A549 (cell line): ENCODE data around the gene RTP5. TPM values are rescaled to one million over a fixed set of nuclear protein-coding genes. Genes with fewer than 3 reads are reported as not detected.

Experiments used
- ATAC-seq, 2 experiments: fragments of 200-7000 bp in 1 of 2; fragments of >200 bp in 1 of 2; cut with Nextera tagmentation in 1 of 2; cut with Tn5 transposase in 1 of 2; 3 replicates each; pipeline versions ENCODE4 v1.8.0 to v1.9.1; 2018 to 2020; ENCODE audit warnings: mild to moderate bottlenecking in 1 of 2, moderate library complexity in 1 of 2
- CTCF ChIA-PET: fragments of 300-600 bp; sonication (Branson Sonifier 250); formaldehyde crosslinking; extraction: SDS; loops from one replicate; lab custom pipeline; 2021; ENCODE audit warnings: antibody characterized with exemption, inconsistent platforms; lab: Yijun Ruan, JAX
- POLR2A ChIA-PET: fragments of 350-600 bp; formaldehyde crosslinking; extraction: SDS; loops from one replicate; lab custom pipeline; 2021; ENCODE audit warnings: antibody characterized with exemption, inconsistent platforms; lab: Yijun Ruan, JAX
- DNase-seq, 2 experiments: peaks; one replicate each; pipeline versions ENCODE4 v3.0.0 to v3.0.0-alpha.2; 2011 to 2016; ENCODE audit warnings: low read depth in 1 of 2, low spot score in 1 of 2
- FAIRE-seq: peaks from 2 replicates; lab custom pipeline; 2011; peaks lifted over from hg19 to GRCh38; lab: Jason Lieb, UNC
- H3K27ac ChIP-seq, 2 experiments: fragments of >200 bp; sonication (Bioruptor Twin); formaldehyde crosslinking; 3 replicates each; pipeline ENCODE4 v1.5.1; 2016 to 2017
- H3K4me1 ChIP-seq: fragments of >200 bp; sonication (Bioruptor Twin); formaldehyde crosslinking; 3 replicates; pipeline ENCODE4 v1.6.1; 2016
- H3K4me2 ChIP-seq: fragments of >200 bp; sonication (Bioruptor Twin); formaldehyde crosslinking; 3 replicates; pipeline ENCODE4 v1.6.1; 2016
- H3K4me3 ChIP-seq: fragments of >200 bp; sonication (Bioruptor Twin); formaldehyde crosslinking; 3 replicates; pipeline ENCODE4 v1.5.1; 2016
- H3K9me3 ChIP-seq: fragments of >200 bp; sonication (Bioruptor Twin); formaldehyde crosslinking; 3 replicates; pipeline ENCODE4 v1.6.1; 2016
- BHLHE40 ChIP-seq: IDR thresholded peaks from 2 replicates; pipeline ENCODE4 v1.6.1; 2012; ENCODE audit warnings: low read depth, low read length, inconsistent platforms
- CHD4 ChIP-seq: fragments of 200-600 bp; sonication (generic); IDR thresholded peaks from 2 replicates; pipeline ENCODE4 v1.6.1; 2016; ENCODE audit warnings: antibody characterized with exemption, mild to moderate bottlenecking, borderline replicate concordance
- FOSL2 ChIP-seq, 2 experiments: fragments of 450-650 bp in 1 of 2; fragments of >200 bp in 1 of 2; sonication (Bioruptor Twin) in 1 of 2; formaldehyde crosslinking; IDR thresholded peaks; 2 replicates each; pipeline versions ENCODE4 v1.5.0 to v1.6.1; 2016 to 2020; ENCODE audit warnings: mild to moderate bottlenecking in 1 of 2, moderate library complexity in 1 of 2
- FOXS1 ChIP-seq: fragments of 250-450 bp; sonication (Bioruptor Pico); IDR thresholded peaks from 2 replicates; pipeline ENCODE4 v1.5.0; 2020; ENCODE audit warnings: mild to moderate bottlenecking, moderate library complexity
- GATA3 ChIP-seq: IDR thresholded peaks from 2 replicates; pipeline ENCODE4 v1.6.1; 2012; ENCODE audit warnings: borderline replicate concordance
- HES2 ChIP-seq: fragments of >200 bp; sonication (Bioruptor Twin); formaldehyde crosslinking; IDR thresholded peaks from 2 replicates; pipeline ENCODE4 v1.6.1; 2016
- HEYL ChIP-seq: fragments of 250-450 bp; sonication (Bioruptor Pico); IDR thresholded peaks from 2 replicates; pipeline ENCODE4 v1.8.0; 2021; ENCODE audit warnings: mild to moderate bottlenecking, moderate library complexity
- JUN ChIP-seq, 2 experiments: fragments of >200 bp; sonication (Bioruptor Twin); formaldehyde crosslinking; IDR thresholded peaks; 2 replicates in 1 of 2; 3 replicates in 1 of 2; pipeline ENCODE4 v1.6.1; 2016 to 2017
- KDM1A ChIP-seq: fragments of 200-600 bp; sonication (generic); IDR thresholded peaks from 2 replicates; pipeline ENCODE4 v1.6.1; 2016; ENCODE audit warnings: low read depth, mild to moderate bottlenecking
- KDM5A ChIP-seq: fragments of 200-600 bp; sonication (generic); IDR thresholded peaks from 2 replicates; pipeline ENCODE4 v1.6.1; 2016; ENCODE audit warnings: antibody characterized with exemption, mild to moderate bottlenecking
- MAFK ChIP-seq: fragments of 450-650 bp; IDR thresholded peaks from 2 replicates; pipeline ENCODE4 v1.6.1; 2014; ENCODE audit not compliant: partially characterized antibody
- MAX ChIP-seq: IDR thresholded peaks from 2 replicates; pipeline ENCODE4 v1.6.1; 2012
- MAZ ChIP-seq: fragments of 150-350 bp; IDR thresholded peaks from 2 replicates; pipeline ENCODE4 v1.6.1; 2014; ENCODE audit warnings: antibody characterized with exemption, low read depth, low read length, borderline replicate concordance
- NFE2L2 ChIP-seq: fragments of 150-350 bp; conservative IDR thresholded peaks from 2 replicates; pipeline ENCODE4 v1.6.1; 2014; ENCODE audit warnings: low read length
- RFX5 ChIP-seq: fragments of 450-650 bp; IDR thresholded peaks from 2 replicates; pipeline ENCODE4 v1.7.1; 2014; ENCODE audit warnings: antibody characterized with exemption, mild to moderate bottlenecking, moderate library complexity
- RNF2 ChIP-seq: fragments of 200-600 bp; sonication (generic); IDR thresholded peaks from 2 replicates; pipeline ENCODE4 v1.6.1; 2016; ENCODE audit warnings: low read depth, mild to moderate bottlenecking, antibody characterized with exemption, moderate library complexity, borderline replicate concordance
- TFCP2L1 ChIP-seq: fragments of 250-450 bp; sonication (Bioruptor Pico); IDR thresholded peaks from 2 replicates; pipeline ENCODE4 v1.5.0; 2021; ENCODE audit warnings: mild to moderate bottlenecking
- TP53 ChIP-seq: fragments of 250-450 bp; sonication (Bioruptor Pico); IDR thresholded peaks from 2 replicates; pipeline ENCODE4 v1.5.0; 2021; ENCODE audit warnings: mild to moderate bottlenecking, moderate library complexity
- USF2 ChIP-seq: fragments of 450-650 bp; IDR thresholded peaks from 2 replicates; pipeline ENCODE4 v1.6.1; 2014; ENCODE audit warnings: antibody characterized with exemption
- ZFP36 ChIP-seq: fragments of 450-650 bp; IDR thresholded peaks from 2 replicates; pipeline ENCODE4 v1.6.1; 2014; ENCODE audit warnings: borderline replicate concordance; ENCODE audit not compliant: partially characterized antibody
- WGBS: methylation state at CpG from one replicate; pipeline ENCODE4 v1.1.6; 2017; ENCODE audit errors: missing lambda C conversion rate; 5-methylcytosine and 5-hydroxymethylcytosine counted together
- polyA plus RNA-seq, 4 experiments: library from polyadenylated mRNA; depleted of rRNA in 3 of 4; stranded (reverse); fragments of >200 nt; fragmentation: RNase III in 1 of 4; extraction: RNeasy Plus Mini Kit Qiagen cat#74134 plus additional on column Dnase treatment in 1 of 4; gene quantifications; 2 replicates in 3 of 4; 3 replicates in 1 of 4; pipeline ENCODE4 v1.2.3, GENCODE V29; 2011 to 2017
- TF ChIP-seq, protein P1 (sequence below): fragments of 250-450 bp; sonication (Bioruptor Pico); IDR thresholded peaks from 2 replicates; pipeline ENCODE4 v1.5.0; 2020; ENCODE audit warnings: low read depth, mild to moderate bottlenecking, moderate library complexity
- TF ChIP-seq, protein P2 (sequence below): fragments of >200 bp; sonication (Bioruptor Twin); formaldehyde crosslinking; IDR thresholded peaks from 3 replicates; pipeline ENCODE4 v1.5.1; 2016

The RTP5 gene
- polyA plus RNA-seq, 2 of the 4 experiments (the other 2 are of a cell fraction) = not detected

- peak overlapping the region; percentile 85 for H3K4me2 ChIP-seq
- CTCF ChIA-PET = interaction anchor here (2.2 to 2.5 kb wide), 2 partner anchors 13 to 145 kb away, joined by 18 to 28 read pairs; partner anchors contain the start of genes D2HGDH and RTP5
- POLR2A ChIA-PET = no interaction called here
- DNase-seq = no peak
- TF ChIP-seq CHD4 = no peak
- TF ChIP-seq HES2 = no peak
- no peak for TF ChIP-seq MAFK
- no peak for TF ChIP-seq TP53 (CRISPR knock-in tag)
- no peak for TF ChIP-seq KDM5A
- no peak for TF ChIP-seq ZFP36
- TF ChIP-seq JUN (IDR thresholded peaks at IDR 0.05) = no peak
- H3K9me3 ChIP-seq = no peaks in the 10 kb centered on the region
- H3K4me3 ChIP-seq = peak overlapping the region; percentile 75
- 87% methylated on average over 12 of the region's 16 CpGs for WGBS
- H3K4me1 ChIP-seq = peaks cover 10% of the 10 kb centered on the region; the same call in 2 of the 3 replicates
- peak overlapping the region; percentile 80 to 91 for H3K27ac ChIP-seq
- no peak for ATAC-seq
- FAIRE-seq = no peak
These were observed 11.0 kb downstream of the RTP5 start for GRCh38 chr2:241880311-241881073.

DNA sequence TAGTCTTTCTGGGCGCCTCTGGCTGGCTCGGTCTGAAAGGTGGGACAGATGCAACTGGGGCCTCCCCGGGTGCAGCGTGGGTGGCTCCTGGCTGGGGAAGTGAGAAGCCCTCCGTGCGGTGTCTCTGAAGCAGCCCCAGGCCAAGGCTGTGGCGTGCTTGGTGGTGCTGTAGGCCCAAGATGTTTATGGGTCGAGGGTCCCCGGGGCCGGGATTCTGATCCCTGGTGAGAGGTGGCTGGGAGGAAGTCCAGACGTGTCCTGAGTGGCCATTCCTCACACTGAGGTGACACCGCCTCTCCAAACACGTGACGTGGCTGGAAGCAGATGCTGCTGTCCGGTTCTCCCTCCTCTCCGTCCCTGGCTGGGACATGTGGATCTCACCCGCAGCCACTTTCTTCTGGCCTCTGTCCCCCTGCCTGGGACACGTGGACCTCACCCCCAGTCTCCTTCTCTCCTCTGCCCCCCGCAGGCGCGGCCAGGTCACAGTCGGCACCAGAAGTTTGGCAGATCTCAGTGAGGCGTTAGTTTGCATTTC is 12.6 kb downstream of the RTP5 start:
- ChIA-PET CTCF (no interaction called here), POLR2A (no interaction called here)
- FAIRE-seq (no peak), ATAC-seq (no peak; a peak in 1 of 6 replicates), DNase-seq (no peak)
- no peaks in the 10 kb centered on the region for H3K9me3 ChIP-seq
- H3K27ac ChIP-seq = peak overlapping the region in 1 of 2 experiments; percentile 91; a peak in 3 of 6 replicates
- peak overlapping the region; percentile 75; the same call in 2 of the 3 replicates for H3K4me3 ChIP-seq
- TF ChIP-seq TFCP2L1 (no peak), RNF2 (no peak), TP53 (CRISPR knock-in tag) (no peak), USF2 (no peak), KDM1A (no peak), ZFP36 (no peak), FOSL2 (IDR thresholded peaks at IDR 0.05) (no peak), FOSL2 (CRISPR knock-in tag; IDR thresholded peaks at IDR 0.05) (no peak), FOXS1 (CRISPR knock-in tag) (no peak)
- 86% methylated on average over 23 of the region's 23 CpGs for WGBS
- peaks cover 10% of the 10 kb centered on the region; the same call in 2 of the 3 replicates for H3K4me1 ChIP-seq
- H3K4me2 ChIP-seq = peak overlapping the region; percentile 85

- ATAC-seq (no peak), DNase-seq (no peak), FAIRE-seq (no peak)
- TF ChIP-seq HEYL (CRISPR knock-in tag) = no peak
- TF ChIP-seq, protein P1, sequence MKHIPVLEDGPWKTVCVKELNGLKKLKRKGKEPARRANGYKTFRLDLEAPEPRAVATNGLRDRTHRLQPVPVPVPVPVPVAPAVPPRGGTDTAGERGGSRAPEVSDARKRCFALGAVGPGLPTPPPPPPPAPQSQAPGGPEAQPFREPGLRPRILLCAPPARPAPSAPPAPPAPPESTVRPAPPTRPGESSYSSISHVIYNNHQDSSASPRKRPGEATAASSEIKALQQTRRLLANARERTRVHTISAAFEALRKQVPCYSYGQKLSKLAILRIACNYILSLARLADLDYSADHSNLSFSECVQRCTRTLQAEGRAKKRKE = no peak
- TF ChIP-seq, protein P2, sequence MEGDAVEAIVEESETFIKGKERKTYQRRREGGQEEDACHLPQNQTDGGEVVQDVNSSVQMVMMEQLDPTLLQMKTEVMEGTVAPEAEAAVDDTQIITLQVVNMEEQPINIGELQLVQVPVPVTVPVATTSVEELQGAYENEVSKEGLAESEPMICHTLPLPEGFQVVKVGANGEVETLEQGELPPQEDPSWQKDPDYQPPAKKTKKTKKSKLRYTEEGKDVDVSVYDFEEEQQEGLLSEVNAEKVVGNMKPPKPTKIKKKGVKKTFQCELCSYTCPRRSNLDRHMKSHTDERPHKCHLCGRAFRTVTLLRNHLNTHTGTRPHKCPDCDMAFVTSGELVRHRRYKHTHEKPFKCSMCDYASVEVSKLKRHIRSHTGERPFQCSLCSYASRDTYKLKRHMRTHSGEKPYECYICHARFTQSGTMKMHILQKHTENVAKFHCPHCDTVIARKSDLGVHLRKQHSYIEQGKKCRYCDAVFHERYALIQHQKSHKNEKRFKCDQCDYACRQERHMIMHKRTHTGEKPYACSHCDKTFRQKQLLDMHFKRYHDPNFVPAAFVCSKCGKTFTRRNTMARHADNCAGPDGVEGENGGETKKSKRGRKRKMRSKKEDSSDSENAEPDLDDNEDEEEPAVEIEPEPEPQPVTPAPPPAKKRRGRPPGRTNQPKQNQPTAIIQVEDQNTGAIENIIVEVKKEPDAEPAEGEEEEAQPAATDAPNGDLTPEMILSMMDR = no peak
- TF ChIP-seq MAX = no peak
- no peak for TF ChIP-seq RFX5
- TF ChIP-seq FOXS1 (CRISPR knock-in tag) = no peak
- TF ChIP-seq MAZ = no peak
- no peak for TF ChIP-seq BHLHE40
- TF ChIP-seq MAFK = no peak
- no peak for TF ChIP-seq GATA3
- TF ChIP-seq NFE2L2 = no peak
- WGBS = 81% methylated on average over 8 of the region's 8 CpGs
- H3K27ac ChIP-seq = no peak overlapping the region
- no peaks in the 10 kb centered on the region for H3K9me3 ChIP-seq
- ChIA-PET CTCF (interaction anchor here (0.9 kb wide), 1 partner anchor 89 kb away, joined by 3 read pairs; no protein-coding TSS in a partner anchor), POLR2A (no interaction called here)
- no peak overlapping the region for H3K4me3 ChIP-seq
- H3K4me1 ChIP-seq = peaks cover 10% of the 10 kb centered on the region; the same call in 2 of the 3 replicates
- H3K4me2 ChIP-seq = no peak overlapping the region
These were observed 15.4 kb downstream of the RTP5 start for GRCh38 chr2:241884951-241885290.
